ENCODE results near the gene TOMM20.

GRCh38 chr1:235076504-235077162 is 52.0 kb downstream of the TOMM20 start:
- TF ChIP-seq, protein P1, sequence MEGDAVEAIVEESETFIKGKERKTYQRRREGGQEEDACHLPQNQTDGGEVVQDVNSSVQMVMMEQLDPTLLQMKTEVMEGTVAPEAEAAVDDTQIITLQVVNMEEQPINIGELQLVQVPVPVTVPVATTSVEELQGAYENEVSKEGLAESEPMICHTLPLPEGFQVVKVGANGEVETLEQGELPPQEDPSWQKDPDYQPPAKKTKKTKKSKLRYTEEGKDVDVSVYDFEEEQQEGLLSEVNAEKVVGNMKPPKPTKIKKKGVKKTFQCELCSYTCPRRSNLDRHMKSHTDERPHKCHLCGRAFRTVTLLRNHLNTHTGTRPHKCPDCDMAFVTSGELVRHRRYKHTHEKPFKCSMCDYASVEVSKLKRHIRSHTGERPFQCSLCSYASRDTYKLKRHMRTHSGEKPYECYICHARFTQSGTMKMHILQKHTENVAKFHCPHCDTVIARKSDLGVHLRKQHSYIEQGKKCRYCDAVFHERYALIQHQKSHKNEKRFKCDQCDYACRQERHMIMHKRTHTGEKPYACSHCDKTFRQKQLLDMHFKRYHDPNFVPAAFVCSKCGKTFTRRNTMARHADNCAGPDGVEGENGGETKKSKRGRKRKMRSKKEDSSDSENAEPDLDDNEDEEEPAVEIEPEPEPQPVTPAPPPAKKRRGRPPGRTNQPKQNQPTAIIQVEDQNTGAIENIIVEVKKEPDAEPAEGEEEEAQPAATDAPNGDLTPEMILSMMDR (IDR thresholded peaks at IDR 0.05 in 2 of 3, conservative IDR thresholded peaks at IDR 0.05 in 1 of 3; ENCODE audit: borderline replicate concordance in 1 of 3, insufficient read depth in 1 of 3, low read depth in 2 of 3, low read length in 2 of 3): no peak
- TF ChIP-seq EZH2 (IDR thresholded peaks at IDR 0.05) (no peak), POLR2A (IDR thresholded peaks at IDR 0.05; ENCODE audit: borderline replicate concordance, extremely low read depth, insufficient read depth, insufficient read length) (no peak), REST (IDR thresholded peaks at IDR 0.05; ENCODE audit: low read depth) (no peak), EZH2phosphoT487 (IDR thresholded peaks at IDR 0.05; ENCODE audit: borderline replicate concordance) (no peak)
- TF ChIP-seq, protein P2, sequence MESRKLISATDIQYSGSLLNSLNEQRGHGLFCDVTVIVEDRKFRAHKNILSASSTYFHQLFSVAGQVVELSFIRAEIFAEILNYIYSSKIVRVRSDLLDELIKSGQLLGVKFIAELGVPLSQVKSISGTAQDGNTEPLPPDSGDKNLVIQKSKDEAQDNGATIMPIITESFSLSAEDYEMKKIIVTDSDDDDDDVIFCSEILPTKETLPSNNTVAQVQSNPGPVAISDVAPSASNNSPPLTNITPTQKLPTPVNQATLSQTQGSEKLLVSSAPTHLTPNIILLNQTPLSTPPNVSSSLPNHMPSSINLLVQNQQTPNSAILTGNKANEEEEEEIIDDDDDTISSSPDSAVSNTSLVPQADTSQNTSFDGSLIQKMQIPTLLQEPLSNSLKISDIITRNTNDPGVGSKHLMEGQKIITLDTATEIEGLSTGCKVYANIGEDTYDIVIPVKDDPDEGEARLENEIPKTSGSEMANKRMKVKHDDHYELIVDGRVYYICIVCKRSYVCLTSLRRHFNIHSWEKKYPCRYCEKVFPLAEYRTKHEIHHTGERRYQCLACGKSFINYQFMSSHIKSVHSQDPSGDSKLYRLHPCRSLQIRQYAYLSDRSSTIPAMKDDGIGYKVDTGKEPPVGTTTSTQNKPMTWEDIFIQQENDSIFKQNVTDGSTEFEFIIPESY (IDR thresholded peaks at IDR 0.05; ENCODE audit: extremely low read depth, insufficient replicate concordance, low read length): no peak
